Mucosa of descending colon (tissue), 3 donors: Measurements from ENCODE around the gene RAB20. TPM values are rescaled to one million over a fixed set of nuclear protein-coding genes. Genes with fewer than 3 reads are reported as not detected.

Experiments
- ATAC-seq: fragments of 200-7000 bp; cut with Tn5 transposase; one replicate; pipeline ENCODE4 v1.9.1; 2020; ENCODE audit warnings: mild to moderate bottlenecking, moderate library complexity
- DNase-seq, 3 donors: peaks; one replicate each; pipeline ENCODE4 v3.0.0-alpha.2; 2020
- H3K36me3 ChIP-seq: fragments of 200-600 bp; one replicate; pipeline ENCODE4 v1.8.0; 2021; ENCODE audit warnings: low read depth, mild to moderate bottlenecking
- H3K4me1 ChIP-seq: fragments of 200-600 bp; one replicate; pipeline ENCODE4 v1.8.0; 2021; ENCODE audit warnings: low read depth, mild to moderate bottlenecking
- H3K4me3 ChIP-seq: fragments of 200-600 bp; one replicate; pipeline ENCODE4 v1.8.0; 2021; ENCODE audit warnings: mild to moderate bottlenecking
- H3K9me3 ChIP-seq: fragments of 200-600 bp; one replicate; pipeline ENCODE4 v1.8.0; 2021; ENCODE audit warnings: mild to moderate bottlenecking
- intact Hi-C, 2 donors: fragments of 100-400 bp; cut with DNase I in 1 of 2; cut with micrococcal nuclease in 1 of 2; formaldehyde crosslinking; loops; one replicate each; pipeline versions ENCODE4 v1.11.0 to v1.11.1; 2022; cut with DNase I, micrococcal nuclease
- total RNA-seq, 3 donors: library from RNA; stranded (reverse); fragmentation: NEBNext Ultra II Directional in 2 of 3; extraction: Animal tissue kit (Norgen Biotek cat#: 25700) in 2 of 3; gene quantifications; one replicate each; pipeline versions ENCODE4 v1.2.1 to v1.2.4, GENCODE V29; 2021 to 2023
- TF ChIP-seq, protein P1 (sequence below): fragments of 200-600 bp; IDR thresholded peaks from one replicate; pipeline ENCODE4 v1.8.0; 2022; ENCODE audit warnings: antibody characterized with exemption, mild to moderate bottlenecking
- donor health status: DM: no; HTN: no; CAD: no; lungs with moderate emphysema.
- donor health status: DM: no; HTN: no; CAD: no.
- donor health status: DM: no; HTN: yes; CAD: no.

The RAB20 gene
- total RNA-seq, 3 donors from 2014 or later, result 24.4 to 45.2 (median 33.7) TPM

- intact Hi-C loops, result no loop called here
- Histone ChIP-seq H3K4me3 (no peak overlapping the region), H3K36me3 (no peaks in the 10 kb centered on the region), H3K4me1 (peaks cover 19% of the 10 kb centered on the region), H3K9me3 (no peaks in the 10 kb centered on the region)
- TF ChIP-seq, protein P1, sequence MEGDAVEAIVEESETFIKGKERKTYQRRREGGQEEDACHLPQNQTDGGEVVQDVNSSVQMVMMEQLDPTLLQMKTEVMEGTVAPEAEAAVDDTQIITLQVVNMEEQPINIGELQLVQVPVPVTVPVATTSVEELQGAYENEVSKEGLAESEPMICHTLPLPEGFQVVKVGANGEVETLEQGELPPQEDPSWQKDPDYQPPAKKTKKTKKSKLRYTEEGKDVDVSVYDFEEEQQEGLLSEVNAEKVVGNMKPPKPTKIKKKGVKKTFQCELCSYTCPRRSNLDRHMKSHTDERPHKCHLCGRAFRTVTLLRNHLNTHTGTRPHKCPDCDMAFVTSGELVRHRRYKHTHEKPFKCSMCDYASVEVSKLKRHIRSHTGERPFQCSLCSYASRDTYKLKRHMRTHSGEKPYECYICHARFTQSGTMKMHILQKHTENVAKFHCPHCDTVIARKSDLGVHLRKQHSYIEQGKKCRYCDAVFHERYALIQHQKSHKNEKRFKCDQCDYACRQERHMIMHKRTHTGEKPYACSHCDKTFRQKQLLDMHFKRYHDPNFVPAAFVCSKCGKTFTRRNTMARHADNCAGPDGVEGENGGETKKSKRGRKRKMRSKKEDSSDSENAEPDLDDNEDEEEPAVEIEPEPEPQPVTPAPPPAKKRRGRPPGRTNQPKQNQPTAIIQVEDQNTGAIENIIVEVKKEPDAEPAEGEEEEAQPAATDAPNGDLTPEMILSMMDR, result no peak
- ATAC-seq (no peak), DNase-seq (peak in 2 of 3 donors; percentile 42 to 60)
Observed at GRCh38 chr13:110506396-110506795, 55.1 kb downstream of the RAB20 start.

- H3K36me3 ChIP-seq, result no peaks in the 10 kb centered on the region
- no peak overlapping the region for H3K4me3 ChIP-seq
- TF ChIP-seq, protein P1, result no peak
- no peaks in the 10 kb centered on the region for H3K9me3 ChIP-seq
- H3K4me1 ChIP-seq, result peaks cover 19% of the 10 kb centered on the region
- intact Hi-C loops, result no loop called here
- ATAC-seq, result no peak
- DNase-seq, result no peak
Observed at GRCh38 chr13:110505594-110505993, 55.9 kb downstream of the RAB20 start.

GRCh38 chr13:110503979-110504499, 57.5 kb downstream of the RAB20 start:
- TF ChIP-seq, protein P1, result no peak
- Histone ChIP-seq H3K4me3 (no peak overlapping the region), H3K36me3 (no peaks in the 10 kb centered on the region), H3K9me3 (no peaks in the 10 kb centered on the region), H3K4me1 (peaks cover 19% of the 10 kb centered on the region)
- peak; percentile 3 for ATAC-seq
- intact Hi-C loops, result no loop called here
- DNase-seq, result peak in 2 of 3 donors; percentile 63 to 66

GRCh38 chr13:110503037-110503901, 58.3 kb downstream of the RAB20 start:
- Histone ChIP-seq H3K9me3 (no peaks in the 10 kb centered on the region), H3K4me1 (peaks cover 14% of the 10 kb centered on the region), H3K4me3 (no peak overlapping the region), H3K36me3 (no peaks in the 10 kb centered on the region)
- intact Hi-C loops, result no loop called here
- TF ChIP-seq, protein P1, result no peak
- ATAC-seq, result no peak
- DNase-seq, result peak in 1 of 3 donors; percentile 18

GRCh38 chr13:110501188-110501587, 60.3 kb downstream of the RAB20 start:
- intact Hi-C loops, result no loop called here
- no peaks in the 10 kb centered on the region for H3K36me3 ChIP-seq
- TF ChIP-seq, protein P1, result no peak
- H3K4me3 ChIP-seq, result no peak overlapping the region
- ATAC-seq, result no peak
- no peak for DNase-seq
- H3K9me3 ChIP-seq, result no peaks in the 10 kb centered on the region
- peaks cover 5% of the 10 kb centered on the region for H3K4me1 ChIP-seq
